Measurements from ENCODE around the gene SFT2D1.

Gene SFT2D1

DNA sequence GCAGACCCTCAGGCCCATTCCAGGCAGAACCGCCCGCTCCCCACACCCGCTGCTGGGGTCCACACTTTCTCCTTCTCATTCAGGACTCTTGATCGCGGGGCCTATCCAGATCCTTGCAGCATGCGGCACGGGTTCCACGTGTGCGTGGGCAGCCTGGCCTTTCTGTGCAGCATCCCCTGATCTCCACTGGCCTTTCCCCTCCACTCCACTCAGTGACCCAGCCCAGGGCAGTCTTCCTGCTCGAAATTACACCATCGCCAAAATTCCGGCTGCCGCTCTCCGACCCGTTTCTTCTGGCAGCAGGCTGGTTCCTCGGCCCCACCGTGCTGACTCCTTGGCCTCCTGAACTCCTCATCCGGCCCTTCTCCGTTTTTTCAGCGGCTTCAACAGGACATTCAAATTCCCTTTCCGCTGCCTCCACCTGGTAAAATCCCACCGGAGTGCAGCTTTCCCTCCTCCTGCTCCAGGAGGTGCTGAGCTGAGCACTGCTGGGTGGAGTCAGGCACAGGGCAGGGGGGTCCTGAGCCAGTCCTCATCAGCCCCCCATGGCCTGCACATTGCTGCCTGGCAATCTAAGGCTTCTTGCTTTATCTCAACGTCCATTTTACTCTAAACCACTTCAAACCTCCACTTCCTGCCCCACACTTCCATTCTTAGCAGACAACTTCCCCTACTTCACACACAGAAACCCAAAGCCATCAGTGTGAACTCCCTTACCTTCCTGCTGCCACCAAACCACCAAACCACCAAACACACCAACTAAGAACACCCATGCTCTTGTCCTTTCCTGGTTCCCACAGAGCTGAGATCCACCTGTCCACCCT, 9.0 kb downstream of the SFT2D1 start:
- no peak for FAIRE-seq

GRCh38 chr6:166331503-166332415, 10.6 kb downstream of the SFT2D1 start:
- FAIRE-seq: peak; percentile 23

DNA sequence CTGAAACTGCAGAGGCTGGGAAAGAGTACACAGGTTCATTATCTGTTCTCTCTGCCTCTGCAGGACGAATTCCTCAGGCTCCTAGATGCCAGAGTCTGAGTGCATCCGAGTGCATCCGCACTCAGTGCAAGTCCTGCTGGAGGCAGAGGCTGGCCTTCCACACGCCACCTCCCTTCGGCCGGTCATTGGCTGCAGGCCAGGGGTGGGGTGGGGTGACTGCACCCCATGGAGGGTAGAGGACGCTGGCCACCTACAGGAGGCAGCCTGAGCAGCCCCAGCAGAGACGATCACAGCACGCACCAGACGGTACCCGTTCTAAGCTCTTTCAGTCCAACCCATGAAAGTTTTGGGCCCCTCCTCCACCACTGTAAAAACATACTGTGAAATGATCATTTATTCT, 11.7 kb downstream of the SFT2D1 start:
- FAIRE-seq: no peak

DNA sequence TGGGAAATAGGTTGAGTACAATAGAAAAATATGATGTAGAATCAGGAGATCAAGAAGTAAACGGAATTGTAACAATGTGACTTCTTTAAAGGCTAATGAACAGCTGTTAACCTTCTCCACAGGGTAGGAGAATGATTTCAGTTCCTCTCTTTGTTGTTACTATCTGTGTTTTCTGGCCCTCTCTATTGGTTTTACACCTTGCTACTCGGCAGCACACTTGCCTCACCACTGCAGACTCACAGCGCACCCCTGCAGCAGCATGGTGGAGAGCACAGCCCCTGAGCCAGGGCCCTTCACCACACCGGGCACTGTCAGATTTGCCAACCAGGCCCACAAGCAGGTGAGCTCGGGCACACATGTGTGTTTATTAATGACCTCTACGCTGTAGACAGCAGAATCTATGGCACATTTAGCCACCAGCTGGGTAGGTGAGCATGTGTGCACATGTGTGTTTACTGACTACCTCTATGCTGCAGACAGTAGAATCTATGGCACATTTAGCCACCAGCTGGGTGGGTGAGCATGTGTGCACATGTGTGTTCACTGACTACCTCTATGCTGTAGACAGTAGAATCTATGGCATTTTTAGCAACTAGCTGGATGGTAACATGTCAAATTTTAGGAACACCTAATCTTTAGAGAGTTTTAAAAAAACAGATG, 16.8 kb downstream of the SFT2D1 start:
- no peak for FAIRE-seq

GRCh38 chr6:166323395-166323794, 18.9 kb downstream of the SFT2D1 start:
- FAIRE-seq: no peak

DNA sequence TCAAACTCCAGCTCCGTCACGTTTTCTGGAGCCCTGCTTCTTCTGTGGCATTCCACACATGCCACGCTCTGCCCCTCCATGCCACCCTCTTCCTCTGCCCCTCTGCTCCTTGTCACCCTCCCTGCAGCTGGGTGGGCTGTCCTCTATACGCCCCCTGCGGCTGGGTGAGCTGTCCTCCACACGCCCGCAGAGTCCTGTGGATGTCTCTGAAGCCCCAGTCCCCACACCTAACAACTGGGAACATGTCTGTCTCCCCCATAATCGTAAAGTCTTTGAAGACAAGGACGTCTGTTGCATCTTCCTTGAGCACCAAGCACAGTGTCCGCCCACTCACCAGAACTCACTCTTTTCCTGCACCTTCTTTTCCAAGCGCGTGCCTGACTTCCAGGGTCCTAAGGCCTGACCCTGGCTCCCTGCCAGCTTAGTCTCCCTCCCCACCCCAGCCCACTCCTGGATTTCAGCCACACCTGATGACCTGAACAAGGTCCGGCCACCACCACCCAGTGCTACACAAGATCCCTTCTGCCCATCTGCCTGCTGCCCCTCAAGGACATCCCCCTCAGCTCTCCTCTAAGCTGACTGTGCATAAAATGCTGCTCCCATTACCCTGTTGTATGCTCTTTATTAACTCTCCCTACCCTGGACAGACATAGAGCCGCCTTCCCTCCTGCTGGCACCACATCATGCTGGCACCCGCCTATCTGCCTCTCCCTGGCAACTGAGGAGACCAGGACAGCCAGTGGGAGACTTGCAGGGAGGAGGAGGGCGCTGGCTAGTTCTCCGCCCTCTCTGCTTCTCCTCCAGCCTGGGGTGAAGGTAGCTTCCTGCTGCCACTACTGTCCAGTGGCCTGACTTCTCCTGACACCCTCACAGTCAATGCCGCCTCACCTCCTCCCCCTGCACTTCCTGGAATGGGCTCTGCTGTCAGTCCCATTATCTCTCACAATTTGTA, 23.4 kb downstream of the SFT2D1 start:
- FAIRE-seq: no peak

GRCh38 chr6:166318227-166318626, 24.1 kb downstream of the SFT2D1 start:
- FAIRE-seq: no peak

DNA sequence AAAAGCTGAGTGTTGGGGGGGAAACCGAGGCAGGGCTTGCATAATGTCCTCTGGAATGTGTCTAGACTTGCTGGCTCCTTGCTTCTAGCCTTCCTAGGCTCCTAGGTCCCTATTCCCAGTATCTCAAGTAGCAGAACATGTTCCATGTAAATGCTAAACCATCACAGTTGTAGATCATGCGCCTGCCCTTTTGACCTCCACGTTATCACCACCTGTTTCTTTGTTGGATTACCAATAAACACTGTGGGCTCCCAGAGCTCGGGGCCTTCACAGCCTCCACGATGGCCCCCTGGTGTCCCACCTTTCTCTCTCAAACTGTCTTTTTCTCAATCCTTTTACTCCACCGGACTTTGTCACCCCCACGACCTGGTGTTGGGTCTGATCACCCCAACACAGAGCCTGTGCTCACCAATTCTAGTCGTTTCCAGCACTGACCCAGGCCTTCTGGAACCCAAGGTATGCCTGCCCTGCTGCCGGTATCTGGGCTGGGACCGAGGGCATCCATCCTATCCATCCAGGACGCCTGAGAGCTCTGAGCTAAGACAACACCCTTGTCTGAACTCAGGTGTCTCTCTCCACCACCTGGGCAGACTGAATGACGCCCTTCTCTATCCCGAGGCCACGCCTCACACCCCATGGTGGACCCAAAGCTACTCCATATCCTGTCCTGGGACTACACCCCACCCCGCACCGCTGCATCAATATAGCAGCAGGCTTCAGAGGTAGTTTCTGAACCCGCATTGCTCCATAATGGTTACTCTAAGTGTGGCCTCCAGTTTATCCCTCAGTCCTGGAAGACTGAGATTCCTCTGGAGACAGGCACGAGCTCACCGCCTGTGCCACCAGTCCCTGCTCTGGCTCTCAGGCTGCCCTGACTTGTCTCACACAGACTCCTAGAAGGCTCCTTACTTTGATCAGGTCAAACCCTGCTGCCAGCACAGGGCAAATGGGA, 24.8 kb downstream of the SFT2D1 start:
- FAIRE-seq: no peak

DNA sequence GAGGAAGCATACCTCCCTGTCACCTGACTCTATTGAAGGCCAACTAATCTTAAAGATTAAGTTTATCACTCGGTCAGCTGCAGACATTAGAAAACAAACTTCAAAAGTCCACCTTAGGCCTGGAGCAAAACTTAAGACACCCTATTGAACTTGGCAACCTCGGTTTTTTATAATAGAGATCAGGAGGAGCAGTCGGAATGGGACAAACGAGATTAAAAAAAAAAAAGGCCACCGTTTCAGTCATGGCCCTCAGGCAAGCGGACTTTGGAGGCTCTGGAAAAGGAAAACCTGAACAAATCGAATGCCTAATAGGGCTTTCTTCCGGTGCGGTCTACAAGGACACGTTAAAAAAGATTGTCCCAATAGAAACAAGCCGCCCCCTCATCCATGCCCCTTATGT, 26.9 kb downstream of the SFT2D1 start:
- no peak for FAIRE-seq

DNA sequence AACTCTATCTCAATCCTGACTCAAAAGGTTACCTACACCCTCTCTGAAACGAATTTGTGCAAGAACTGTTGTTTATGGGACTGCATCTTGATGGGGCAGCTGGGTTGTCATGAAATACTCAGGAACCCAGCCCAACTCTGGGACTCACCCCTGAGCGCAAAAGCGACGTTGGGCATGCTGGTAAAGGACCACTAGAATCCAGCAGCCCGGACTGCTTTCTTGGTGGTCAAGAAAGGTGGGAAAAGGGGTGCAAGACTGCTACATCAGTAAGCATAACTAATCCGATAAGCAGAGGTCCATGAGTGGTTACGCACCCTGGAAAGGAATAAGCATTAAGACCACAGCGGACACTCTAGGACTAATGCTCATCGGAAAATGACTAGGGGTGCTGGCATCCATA, 27.9 kb downstream of the SFT2D1 start:
- FAIRE-seq: no peak

- FAIRE-seq: peak; percentile 91
These were observed 28.9 kb downstream of the SFT2D1 start for GRCh38 chr6:166313255-166314070.

DNA sequence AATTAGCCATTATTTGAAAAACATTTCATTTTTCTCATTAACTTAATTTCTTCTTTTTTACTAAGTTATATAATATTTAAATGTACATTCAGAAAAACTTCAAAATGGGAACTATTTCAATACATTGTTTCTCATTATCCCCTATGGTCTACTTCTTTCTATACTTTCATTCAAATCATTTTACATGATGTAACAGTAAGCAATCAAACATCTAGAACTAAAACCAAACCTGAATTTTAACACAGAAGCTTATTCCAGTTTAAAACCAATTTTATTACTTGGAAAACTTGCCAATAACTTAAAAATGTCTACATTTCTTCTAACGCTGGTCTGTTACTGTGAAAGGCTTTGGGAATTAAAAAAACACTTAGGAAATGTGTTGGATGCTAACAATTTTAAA, 29.5 kb downstream of the SFT2D1 start:
- FAIRE-seq: no peak

DNA sequence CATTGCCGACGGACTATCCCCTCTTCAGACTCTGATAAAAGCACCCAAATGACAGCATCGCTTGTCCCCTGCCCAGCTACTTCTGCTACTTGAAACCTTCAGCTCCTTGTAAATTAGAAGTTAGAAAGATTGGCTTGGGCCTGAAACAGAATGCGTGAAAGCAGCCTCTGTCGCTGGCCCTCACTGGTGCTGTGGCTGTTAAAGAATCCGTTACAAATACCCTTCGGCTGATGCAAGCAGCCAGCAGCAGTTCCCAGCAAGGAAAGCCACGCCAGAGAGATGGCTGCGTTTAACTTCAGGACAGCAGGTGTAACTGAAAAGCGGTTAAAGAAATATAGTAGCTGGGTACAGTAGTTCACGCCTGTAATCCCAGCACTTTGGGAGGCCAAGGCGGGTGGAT, 31.7 kb downstream of the SFT2D1 start:
- FAIRE-seq: no peak

DNA sequence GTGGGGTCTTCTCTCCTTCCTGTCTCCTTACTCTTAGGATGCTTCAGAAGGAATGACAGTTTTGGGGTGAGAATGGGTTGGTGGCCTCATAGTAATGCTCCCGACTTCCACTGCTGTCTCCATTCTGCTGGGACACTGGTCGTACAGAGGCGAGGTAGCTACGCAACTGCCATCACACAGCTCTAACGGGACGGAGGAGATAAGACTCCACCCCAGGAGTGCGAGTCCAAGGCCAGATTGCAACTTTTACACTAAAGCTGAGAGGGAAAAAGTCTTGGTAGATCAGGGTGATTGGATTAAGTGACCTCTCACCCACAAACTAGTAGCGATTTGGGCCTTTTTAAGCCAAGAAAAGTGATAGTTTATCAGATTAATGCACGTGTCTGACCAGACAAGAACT, 32.4 kb downstream of the SFT2D1 start:
- no peak for FAIRE-seq

DNA sequence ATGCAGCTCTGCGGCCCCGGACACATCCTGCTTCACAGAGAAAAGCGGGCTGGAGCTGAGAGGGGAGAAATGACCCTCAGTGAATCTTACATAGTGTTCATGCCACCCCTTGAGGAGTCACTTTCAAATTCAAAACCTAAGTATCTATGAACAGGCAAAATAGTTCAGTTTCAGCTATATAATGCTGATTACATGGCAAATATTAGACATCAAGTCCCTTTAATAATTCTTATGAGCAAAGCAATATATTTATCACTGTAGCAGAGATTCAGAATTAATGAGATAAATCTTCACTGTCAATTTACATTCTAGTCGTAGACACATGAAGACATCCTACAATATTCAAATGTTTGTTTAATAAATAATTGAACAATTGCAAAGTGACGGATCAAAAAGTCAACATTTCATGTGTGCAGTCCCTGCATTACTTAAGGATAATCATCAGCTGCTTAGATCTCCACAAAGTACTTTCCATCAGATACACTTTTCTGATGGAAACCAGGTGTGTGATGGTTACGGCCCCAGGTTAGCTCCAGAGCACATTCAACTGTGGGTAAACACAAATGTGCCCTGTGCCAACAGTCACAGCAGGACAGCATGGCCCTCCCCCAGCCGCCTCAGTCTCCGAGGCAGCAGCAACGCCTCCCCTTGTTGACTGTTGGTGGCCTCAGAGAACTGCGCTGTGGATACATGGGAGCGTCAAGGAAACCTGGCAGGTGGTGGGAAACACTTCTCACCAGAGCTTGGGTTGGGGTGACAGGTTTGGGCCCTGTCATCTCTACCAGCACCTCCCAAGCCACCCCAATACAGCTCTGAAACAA, 33.4 kb downstream of the SFT2D1 start:
- no peak for FAIRE-seq

DNA sequence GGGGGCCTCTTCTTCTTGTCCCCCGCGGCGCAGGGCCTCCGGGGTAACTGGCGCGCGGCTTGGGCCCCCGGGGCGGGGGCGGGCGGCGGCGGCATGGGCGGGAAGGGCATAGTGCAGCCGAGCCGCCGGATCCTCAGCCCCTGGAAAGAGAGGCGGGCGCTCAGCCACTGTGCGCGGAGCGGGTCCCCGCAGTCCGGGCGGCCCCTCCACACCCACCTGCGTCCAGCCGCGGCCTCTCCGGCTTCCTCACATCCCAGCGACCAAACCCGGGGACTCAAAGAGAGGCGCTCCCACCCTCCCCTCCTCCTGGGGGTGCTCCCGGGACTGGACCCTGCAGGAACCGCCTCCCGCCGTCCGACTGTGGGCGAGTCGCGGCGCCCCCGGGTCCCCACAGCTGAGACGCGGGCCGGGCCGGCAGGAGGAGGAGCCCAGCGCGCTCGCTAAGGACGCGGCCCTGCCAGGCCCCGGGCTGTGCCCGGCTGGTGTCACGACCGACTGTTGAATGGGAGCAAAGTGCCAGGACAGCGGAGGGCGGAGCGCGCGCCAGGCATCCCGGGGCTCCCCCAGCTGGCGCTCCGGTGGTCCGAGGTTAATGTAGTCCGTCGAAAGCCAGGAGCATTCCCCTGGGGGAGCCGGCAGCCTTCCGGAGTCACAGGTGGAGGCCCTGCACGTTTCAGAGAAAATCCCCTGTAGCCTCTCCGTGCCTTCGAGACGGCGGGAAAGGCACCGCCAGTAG, 34.1 kb downstream of the SFT2D1 start, which contains the start of gene PRR18:
Gene PRR18 (minus strand): TSS at position 360 of the 736 bp plus-strand sequence. CDS start 250 bp downstream, at position 110.
- no peak for FAIRE-seq

- no peak for FAIRE-seq
These were observed 35.0 kb downstream of the SFT2D1 start for GRCh38 chr6:166307082-166308032.

Data from G401.6 (cell line).